ENCODE measurements around the gene VWCE.

Gene VWCE

GRCh38 chr11:61329871-61330270 lies 34.8 kb upstream of the VWCE start:
- no peak overlapping the region for H3K27ac ChIP-seq (replicated peaks)
- DNase-seq (ENCODE audit: low read depth in 1 of 2, low spot score in 1 of 2), result no peak
- H3K4me3 ChIP-seq (replicated peaks; ENCODE audit: insufficient read depth, low read length), result no peak overlapping the region
- no peak for TF ChIP-seq CTCF (IDR thresholded peaks at IDR 0.05; ENCODE audit: insufficient read depth, low read length)
- TF ChIP-seq REST (IDR thresholded peaks at IDR 0.05; ENCODE audit: insufficient replicate concordance, low read depth), result no peak
- TF ChIP-seq POLR2AphosphoS5 (IDR thresholded peaks at IDR 0.05; ENCODE audit: low read depth), result no peak
- TF ChIP-seq GABPA (IDR thresholded peaks at IDR 0.05; ENCODE audit: low read depth), result no peak
- no peak for TF ChIP-seq SPI1 (IDR thresholded peaks at IDR 0.05; ENCODE audit: borderline replicate concordance, low read depth)
- no peaks in the 10 kb centered on the region for H3K27me3 ChIP-seq (ENCODE audit: insufficient read depth, poor library complexity, severe bottlenecking)

GRCh38 chr11:61328351-61328750 lies 33.2 kb upstream of the VWCE start:
- H3K27me3 ChIP-seq (ENCODE audit: insufficient read depth, poor library complexity, severe bottlenecking), result no peaks in the 10 kb centered on the region
- no peak overlapping the region for H3K27ac ChIP-seq (replicated peaks)
- no peak for DNase-seq (ENCODE audit: low read depth in 1 of 2, low spot score in 1 of 2)
- H3K4me3 ChIP-seq (replicated peaks; ENCODE audit: insufficient read depth, low read length), result no peak overlapping the region
- no peak for TF ChIP-seq POLR2AphosphoS5 (IDR thresholded peaks at IDR 0.05; ENCODE audit: low read depth)
- no peak for TF ChIP-seq REST (IDR thresholded peaks at IDR 0.05; ENCODE audit: insufficient replicate concordance, low read depth)
- TF ChIP-seq GABPA (IDR thresholded peaks at IDR 0.05; ENCODE audit: low read depth), result no peak
- no peak for TF ChIP-seq CTCF (IDR thresholded peaks at IDR 0.05; ENCODE audit: insufficient read depth, low read length)
- TF ChIP-seq SPI1 (IDR thresholded peaks at IDR 0.05; ENCODE audit: borderline replicate concordance, low read depth), result no peak

- Histone ChIP-seq H3K4me3 (replicated peaks; ENCODE audit: insufficient read depth, low read length) (no peak overlapping the region), H3K27me3 (ENCODE audit: insufficient read depth, poor library complexity, severe bottlenecking) (no peaks in the 10 kb centered on the region), H3K27ac (replicated peaks) (no peak overlapping the region)
- TF ChIP-seq REST (IDR thresholded peaks at IDR 0.05; ENCODE audit: insufficient replicate concordance, low read depth), result no peak
- DNase-seq (ENCODE audit: low read depth in 1 of 2, low spot score in 1 of 2), result no peak
These were observed 32.6 kb upstream of the VWCE start for GRCh38 chr11:61327669-61328071.

All from HL-60 (cell line).